ES-I3 (cell line): ENCODE results near the gene COPS4.
"Not testable (repeated sequence)": the region's sequence is repeated elsewhere in the genome, so short reads cannot be mapped to it uniquely, and the experiment has no call there.

ENCODE experiments used
- H3K36me3 ChIP-seq: 2 replicates; pipeline ENCODE4 v1.6.1; 2013; ENCODE audit warnings: mild to moderate bottlenecking, low read length, control low read depth, moderate library complexity; ENCODE audit not compliant: insufficient read depth
- H3K4me1 ChIP-seq: 2 replicates; pipeline ENCODE4 v1.6.1; 2013; ENCODE audit warnings: mild to moderate bottlenecking, control low read depth, low read length; ENCODE audit not compliant: insufficient read depth
- H3K9ac ChIP-seq: 2 replicates; pipeline ENCODE4 v1.6.1; 2013; ENCODE audit warnings: low read depth, mild to moderate bottlenecking, low read length, moderate library complexity
- H3K9me3 ChIP-seq: 2 replicates; pipeline ENCODE4 v1.6.1; 2013; ENCODE audit warnings: mild to moderate bottlenecking, low read length, moderate library complexity; ENCODE audit not compliant: control insufficient read depth, insufficient read depth

COPS4 gene

DNA sequence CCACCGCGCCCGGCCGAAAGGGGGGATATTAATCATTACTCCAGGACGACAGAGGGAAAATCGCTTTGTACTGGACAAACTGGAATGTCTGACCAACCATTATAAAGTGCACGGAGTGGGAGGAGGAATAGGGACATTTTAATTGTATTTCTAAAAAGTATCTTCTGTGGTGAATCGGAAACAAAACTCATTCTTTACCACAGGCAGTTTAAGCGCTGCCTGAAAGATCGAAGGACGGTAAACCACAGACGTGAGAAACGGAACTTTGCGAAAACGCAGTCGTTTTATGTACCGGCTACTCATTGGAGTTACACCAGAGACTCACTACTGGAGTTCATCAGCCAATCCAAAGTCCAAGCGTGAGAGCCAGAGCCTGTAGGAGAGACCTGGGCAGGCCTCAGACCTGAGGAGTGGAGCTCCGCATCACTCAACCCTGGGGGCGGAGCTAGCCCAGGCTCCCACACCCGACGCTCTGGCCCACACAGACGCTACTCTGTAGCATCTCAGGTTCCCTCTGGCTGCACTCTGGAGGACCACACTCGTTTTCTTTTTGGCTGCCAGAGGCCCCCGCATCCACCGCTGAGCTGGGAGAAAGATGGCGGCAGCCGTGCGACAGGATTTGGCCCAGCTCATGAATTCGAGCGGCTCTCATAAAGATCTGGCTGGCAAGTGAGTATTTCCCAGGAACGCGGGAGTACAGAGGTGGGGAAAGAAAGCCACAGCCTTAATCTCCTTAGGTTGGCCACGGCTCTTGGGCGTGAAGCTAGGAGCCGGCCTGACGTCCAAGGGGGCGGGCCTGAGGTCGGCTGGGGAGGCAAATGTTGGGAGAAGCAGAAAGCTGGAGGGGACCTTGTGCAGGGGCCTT lies at the start of gene COPS4:
COPS4 (plus strand) TSS at position 554 of the 865 bp plus-strand sequence; CDS start at position 596, 42 bp downstream.
- Histone ChIP-seq H3K9me3 (no peaks in the 10 kb centered on the region), H3K9ac (peak within 1 kb of the TSS; percentile 99), H3K36me3 (no peaks in the 10 kb centered on the region), H3K4me1 (peaks cover 3% of the 10 kb centered on the region; the same call in 1 of the 2 replicates)

DNA sequence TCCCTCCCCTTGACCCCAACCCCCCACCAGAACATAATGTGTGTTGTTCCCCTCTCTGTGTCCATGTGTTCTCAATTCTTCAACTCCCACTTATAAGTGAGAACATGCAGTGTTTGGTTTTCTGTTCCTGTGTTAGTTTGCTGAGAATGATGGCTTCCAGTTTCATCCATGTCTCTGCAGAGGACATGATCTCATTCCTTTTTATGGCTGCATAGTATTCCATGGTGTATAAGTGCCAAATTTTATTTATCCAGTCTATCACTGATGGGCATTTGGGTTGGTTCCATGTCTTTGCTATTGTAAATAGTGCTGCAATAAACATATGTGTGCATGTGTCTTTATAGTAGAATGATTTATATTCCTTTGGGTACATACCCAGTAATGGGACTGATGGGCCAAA lies 47.5 kb upstream of the COPS4 start:
- H3K4me1 ChIP-seq, H3K9ac ChIP-seq, H3K9me3 ChIP-seq, H3K36me3 ChIP-seq: not testable (repeated sequence)

DNA sequence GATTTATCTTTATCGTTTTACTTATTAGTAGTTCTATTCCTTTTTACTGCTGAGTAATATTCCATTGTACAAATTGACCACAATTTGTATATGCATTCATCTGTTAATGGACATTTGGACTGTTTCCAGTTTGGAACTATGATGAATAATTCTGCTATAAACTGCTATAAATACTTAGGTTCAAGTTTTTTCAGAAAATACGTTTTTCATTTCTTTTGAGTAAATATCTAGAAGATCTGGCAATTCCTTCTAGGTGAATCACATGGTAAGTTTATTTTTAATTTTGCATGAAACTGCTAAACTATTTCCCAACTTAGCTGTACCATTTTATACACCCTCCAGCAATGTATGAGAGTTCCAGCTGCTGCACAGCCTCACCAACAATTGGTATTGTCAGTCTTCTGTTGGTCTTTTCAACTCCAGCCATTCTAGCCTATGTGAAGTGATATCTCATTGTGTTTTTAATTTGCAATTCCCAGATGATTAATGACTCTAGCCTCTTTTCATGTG lies 46.6 kb upstream of the COPS4 start:
- H3K4me1 ChIP-seq = no peaks in the 10 kb centered on the region
- no peak overlapping the region for H3K9ac ChIP-seq
- no peaks in the 10 kb centered on the region for H3K36me3 ChIP-seq
- no peaks in the 10 kb centered on the region for H3K9me3 ChIP-seq

DNA sequence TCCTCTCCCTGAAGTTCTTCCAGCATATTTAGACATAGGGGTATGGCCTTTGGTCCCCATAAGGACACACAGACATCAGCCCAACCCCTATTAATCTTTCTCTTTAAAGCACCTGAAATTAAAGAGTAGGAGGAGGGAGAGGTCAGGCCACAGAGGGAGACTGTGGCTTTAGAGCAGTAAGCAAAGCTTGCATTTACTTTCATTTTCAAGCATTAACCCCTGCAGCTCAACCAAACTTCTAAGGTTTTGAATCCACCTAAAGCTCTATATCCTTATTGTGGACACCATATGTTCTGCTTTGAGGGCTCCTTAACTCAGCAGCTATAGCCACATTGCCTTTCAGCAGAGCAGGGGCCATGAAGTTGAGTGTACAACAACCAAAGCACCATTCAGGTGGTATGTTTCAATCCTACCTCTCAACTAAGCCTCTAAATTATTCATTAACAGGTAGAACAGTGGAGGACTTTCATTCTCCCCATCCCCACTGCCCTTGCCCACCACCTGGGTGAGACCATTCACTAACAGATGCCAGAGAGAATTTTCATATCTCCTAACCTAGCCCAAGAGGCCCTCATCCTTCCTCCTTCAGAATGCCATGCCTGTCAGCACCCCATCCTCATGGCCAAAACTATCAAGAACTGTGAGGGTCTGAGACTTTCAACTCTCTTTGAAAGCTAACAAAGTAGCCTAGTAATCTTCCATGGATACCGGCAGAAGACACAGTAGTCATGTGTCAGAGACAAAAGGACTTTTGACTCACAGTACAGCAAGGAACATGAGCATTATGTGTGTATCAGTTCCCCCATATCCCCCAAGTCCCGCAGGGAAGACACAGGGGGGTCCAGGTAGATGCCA lies 45.2 kb upstream of the COPS4 start:
- Histone ChIP-seq H3K36me3 (no peaks in the 10 kb centered on the region), H3K4me1 (no peaks in the 10 kb centered on the region), H3K9me3 (no peaks in the 10 kb centered on the region), H3K9ac (no peak overlapping the region)

DNA sequence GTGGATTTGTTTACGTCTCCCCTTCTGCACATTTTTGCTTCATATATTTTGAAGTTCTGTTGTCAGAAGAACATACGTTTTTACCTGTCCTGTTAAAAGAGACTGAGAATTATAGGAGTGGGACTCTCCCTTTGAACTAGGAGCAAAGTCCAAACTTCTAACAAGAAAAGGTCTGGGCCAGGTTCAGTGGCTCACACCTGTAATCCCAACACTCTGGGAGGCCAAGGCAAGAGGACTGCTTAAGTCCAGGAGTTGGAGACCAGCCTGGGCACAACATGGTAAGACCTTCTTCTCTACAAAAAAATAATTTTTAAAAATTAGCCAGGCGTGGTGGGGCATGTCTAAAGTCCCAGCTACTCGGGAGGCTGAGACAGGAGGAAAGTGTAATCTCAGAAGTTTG lies 40.1 kb upstream of the COPS4 start:
- no peaks in the 10 kb centered on the region for H3K9me3 ChIP-seq
- no peaks in the 10 kb centered on the region for H3K4me1 ChIP-seq
- H3K36me3 ChIP-seq = no peaks in the 10 kb centered on the region
- H3K9ac ChIP-seq = no peak overlapping the region

DNA sequence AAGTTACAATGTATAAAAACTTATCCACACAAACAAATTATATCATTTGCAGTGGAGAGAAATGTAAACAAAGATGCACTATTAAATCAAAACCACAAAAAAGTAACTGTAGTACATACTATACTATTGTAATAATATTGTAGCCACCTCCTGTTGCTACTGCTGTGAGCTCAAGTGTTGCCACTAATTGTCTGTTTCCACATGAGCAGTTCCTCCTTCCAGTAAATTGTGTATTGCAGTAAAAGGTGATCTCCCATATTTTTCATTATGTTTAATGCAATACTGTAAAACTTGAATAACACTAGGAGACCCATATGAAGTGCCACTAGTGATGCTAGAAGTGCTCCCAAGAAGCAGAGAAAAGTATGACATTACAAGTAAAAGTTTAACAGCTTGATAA lies 36.1 kb upstream of the COPS4 start:
- H3K9me3 ChIP-seq = no peaks in the 10 kb centered on the region
- no peak overlapping the region for H3K9ac ChIP-seq
- no peaks in the 10 kb centered on the region for H3K36me3 ChIP-seq
- no peaks in the 10 kb centered on the region for H3K4me1 ChIP-seq

DNA sequence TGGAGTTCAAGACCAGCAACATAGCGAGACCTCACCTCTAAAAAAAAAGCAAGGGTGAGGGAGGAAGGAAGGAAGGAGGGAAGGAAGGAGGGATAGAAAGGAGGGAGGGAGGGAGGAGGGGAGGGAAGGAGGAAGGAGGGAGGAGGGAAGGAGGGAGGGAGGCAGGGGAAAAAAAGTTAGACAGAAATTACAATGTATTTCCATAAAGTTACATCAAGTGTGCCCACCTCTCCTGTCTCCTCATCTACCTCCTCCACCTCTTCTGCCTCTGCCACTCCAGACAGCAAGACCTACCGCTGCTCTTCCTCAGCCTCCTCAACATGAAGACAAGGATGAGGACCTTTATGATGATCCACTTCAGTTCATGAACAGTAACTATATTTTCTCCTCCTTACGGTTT lies 32.7 kb upstream of the COPS4 start:
- no peaks in the 10 kb centered on the region for H3K9me3 ChIP-seq
- no peaks in the 10 kb centered on the region for H3K36me3 ChIP-seq
- H3K9ac ChIP-seq = no peak overlapping the region
- no peaks in the 10 kb centered on the region for H3K4me1 ChIP-seq

DNA sequence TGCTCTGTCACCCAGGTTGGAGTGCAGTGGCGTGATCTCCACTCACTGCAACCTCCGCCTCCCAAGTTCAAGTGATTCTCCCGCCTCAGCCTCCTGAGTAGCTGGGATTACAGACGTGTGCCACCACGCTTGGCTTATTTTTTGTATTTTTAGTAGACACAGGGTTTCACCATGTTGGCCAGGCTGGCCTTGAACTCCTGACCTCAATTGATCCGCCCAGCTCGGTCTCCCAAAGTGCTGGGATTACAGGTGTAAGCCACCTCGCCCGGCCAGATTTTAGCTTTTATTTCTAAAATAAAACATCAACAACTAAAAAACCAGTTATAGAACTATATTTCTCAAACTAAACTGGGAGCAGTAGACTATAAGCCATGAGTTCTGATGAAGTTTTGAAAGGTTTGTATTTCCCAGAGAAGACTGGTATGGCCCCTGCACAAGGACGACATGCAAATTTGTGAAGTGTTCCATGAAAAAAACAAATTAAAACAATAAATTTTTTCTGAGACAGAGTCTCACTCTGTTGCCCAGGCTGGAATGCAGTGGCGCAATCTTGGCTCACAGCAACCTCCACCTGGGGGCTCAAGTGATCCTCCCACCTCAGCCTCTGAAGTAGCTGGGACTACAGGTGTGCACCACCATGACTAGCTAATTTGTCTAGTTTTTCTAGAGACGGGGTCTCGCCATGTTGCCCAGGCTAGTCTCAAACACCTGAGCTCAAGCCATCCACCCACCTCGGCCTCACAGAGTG lies 31.8 kb upstream of the COPS4 start:
- not testable (repeated sequence) for H3K9ac ChIP-seq, H3K36me3 ChIP-seq, H3K4me1 ChIP-seq, H3K9me3 ChIP-seq

DNA sequence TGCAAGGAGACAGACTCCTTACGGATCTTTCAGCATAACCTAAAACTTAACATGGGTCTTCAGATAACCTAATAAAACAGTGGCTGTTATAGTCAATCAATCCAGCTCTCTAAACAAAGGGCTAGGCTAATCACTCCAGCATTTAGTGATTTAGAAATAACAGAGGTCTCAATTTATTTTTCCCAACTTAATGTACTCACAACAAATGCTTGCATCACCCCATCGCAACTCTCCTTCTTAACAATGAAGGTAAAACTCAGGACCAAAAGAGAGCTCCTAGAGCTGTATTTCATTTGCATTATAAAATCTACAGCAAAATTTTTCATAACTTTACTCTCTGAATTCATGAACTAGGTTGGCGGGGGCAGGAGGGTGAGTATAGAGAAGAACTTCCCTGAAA lies 25.5 kb upstream of the COPS4 start:
- no peaks in the 10 kb centered on the region for H3K36me3 ChIP-seq
- H3K9me3 ChIP-seq = no peaks in the 10 kb centered on the region
- H3K9ac ChIP-seq = peak overlapping the region; percentile 90; the same call in 1 of the 2 replicates
- peaks cover 3% of the 10 kb centered on the region; the same call in 1 of the 2 replicates for H3K4me1 ChIP-seq

DNA sequence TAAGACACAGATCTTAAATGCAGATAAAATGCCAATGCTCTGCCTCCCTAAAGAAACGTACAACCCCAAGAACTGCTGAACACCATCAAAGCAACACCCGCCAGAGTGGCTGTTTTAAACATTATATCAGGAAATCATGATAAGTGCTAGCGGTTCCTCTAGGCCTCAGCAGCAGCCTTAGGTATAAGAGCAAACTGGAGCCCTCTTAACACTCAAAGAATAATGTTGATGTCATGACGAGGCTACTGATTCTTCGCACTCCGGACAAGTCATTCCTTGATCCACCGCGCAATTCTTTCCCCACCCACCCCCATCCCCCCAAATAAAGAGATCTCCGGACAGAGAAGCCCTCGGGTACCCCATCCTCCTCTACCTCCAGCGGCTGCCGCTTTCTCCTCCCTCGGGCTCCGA lies 24.9 kb upstream of the COPS4 start:
- H3K36me3 ChIP-seq = no peaks in the 10 kb centered on the region
- H3K9me3 ChIP-seq = no peaks in the 10 kb centered on the region
- peaks cover 3% of the 10 kb centered on the region; the same call in 1 of the 2 replicates for H3K4me1 ChIP-seq
- H3K9ac ChIP-seq = peak overlapping the region; percentile 90

DNA sequence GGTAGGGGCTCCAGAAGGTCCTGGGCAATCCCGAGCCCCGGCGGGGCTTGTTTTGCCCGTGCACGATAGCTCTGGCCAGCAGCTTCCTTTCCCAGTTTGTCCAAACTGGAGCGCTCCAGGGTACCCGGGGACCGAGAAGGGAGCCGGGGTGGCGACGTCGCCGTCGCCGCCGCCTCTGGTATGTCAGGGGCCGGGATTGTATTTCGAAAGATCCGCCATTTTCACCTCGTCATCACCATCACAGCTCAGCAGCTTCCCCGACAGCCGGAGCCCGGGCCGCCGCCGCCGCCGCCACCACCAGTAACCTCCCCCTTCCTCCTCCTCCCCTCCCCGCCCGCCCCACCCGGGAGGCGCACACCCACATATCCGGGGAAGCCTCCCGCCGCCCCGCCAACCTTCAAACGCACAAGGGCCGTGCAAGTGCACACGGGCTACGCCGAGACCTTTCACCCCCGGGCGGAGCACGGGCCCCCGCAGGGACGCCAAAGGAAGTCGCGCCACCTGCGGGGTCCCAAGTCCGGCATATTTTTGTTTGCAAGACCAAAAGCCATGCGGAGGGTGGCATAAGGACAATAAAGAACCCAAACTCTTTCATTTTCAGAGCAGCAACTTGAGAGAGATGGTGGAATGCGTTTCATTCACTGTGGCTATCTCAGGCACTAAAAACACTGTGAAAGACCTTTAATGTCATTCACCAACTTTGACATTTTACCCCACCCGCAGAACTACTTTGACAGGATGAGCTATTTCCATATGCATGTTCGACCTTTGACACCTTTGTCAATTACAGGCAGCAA lies 24.3 kb upstream of the COPS4 start, which contains the start of gene LIN54:
LIN54 (minus strand) TSS at position 302 of the 797 bp plus-strand sequence. CDS start 25,979 bp downstream, outside the sequence.
- H3K9me3 ChIP-seq = no peaks in the 10 kb centered on the region
- no peaks in the 10 kb centered on the region for H3K36me3 ChIP-seq
- H3K9ac ChIP-seq = peak within 1 kb of the TSS; percentile 90
- peaks cover 3% of the 10 kb centered on the region; the same call in 1 of the 2 replicates for H3K4me1 ChIP-seq

DNA sequence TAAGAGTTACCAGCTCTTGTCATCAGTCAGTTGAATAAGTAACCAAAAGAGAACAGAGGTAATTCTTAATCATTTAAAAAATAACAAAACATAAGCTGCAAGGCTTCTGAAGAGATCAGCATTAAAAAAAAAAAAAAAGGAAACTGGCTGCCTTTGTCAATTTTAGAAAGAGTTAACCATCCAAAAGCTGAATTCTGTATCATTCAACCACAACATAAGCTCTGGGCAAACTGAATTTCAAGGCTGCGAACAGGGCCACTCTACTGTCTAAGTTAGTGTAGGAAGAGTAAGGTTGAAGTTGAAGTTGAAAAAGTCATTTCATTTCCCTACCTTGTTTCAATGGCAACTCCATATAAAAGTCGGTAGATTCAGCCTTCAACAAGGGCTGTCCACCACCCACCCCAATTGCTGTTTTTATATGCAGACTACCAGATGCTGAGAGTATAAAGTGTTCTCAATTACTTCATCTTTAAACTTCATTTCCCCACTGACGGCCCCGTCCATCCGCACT lies 23.2 kb upstream of the COPS4 start:
- no peaks in the 10 kb centered on the region for H3K9me3 ChIP-seq
- peak overlapping the region; percentile 84; the same call in 1 of the 2 replicates for H3K9ac ChIP-seq
- peaks cover 3% of the 10 kb centered on the region; the same call in 1 of the 2 replicates for H3K4me1 ChIP-seq

DNA sequence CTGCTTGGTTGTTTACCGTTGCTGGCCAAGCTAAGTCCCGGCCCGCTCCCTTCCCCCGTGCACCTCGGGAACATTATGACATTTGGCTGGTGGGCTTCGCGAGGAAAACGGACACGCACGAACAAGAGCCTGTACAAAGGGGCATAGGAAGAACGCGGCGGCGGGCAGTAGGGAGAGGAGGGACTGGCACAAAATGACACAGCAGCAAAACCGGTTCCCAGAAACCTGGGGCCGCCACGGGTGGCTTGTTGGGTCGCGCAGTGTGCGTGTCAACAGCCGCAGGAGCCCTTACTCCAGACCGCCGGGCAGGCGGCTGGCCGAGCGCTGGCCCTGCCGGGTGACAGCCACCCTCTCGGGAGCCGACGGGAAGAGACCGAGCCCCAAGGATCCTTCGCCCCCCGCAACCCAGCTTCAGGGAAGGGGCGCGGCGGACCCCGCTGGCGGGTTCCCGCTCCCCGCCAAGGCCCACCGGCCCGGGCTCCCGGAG lies 22.7 kb upstream of the COPS4 start:
- H3K4me1 ChIP-seq = peaks cover 3% of the 10 kb centered on the region; the same call in 1 of the 2 replicates
- H3K9me3 ChIP-seq = no peaks in the 10 kb centered on the region

More for the DNA sequence above, 23.2 kb upstream of the COPS4 start:
- no peaks in the 10 kb centered on the region for H3K36me3 ChIP-seq

More for the DNA sequence above, 22.7 kb upstream of the COPS4 start:
- Histone ChIP-seq H3K9ac (peak overlapping the region; percentile 84; the same call in 1 of the 2 replicates), H3K36me3 (no peaks in the 10 kb centered on the region)
